BLaER1 (cell line): ENCODE data around the gene ALX3.

ENCODE experiments used
- H3K27ac ChIP-seq: shearing (Covaris generic); formaldehyde crosslinking; 2 replicates; pipeline ENCODE4 v1.8.1; 2022
- H3K27me3 ChIP-seq: shearing (Covaris generic); formaldehyde crosslinking; 2 replicates; pipeline ENCODE4 v1.8.1; 2022
- H3K36me3 ChIP-seq: shearing (Covaris generic); formaldehyde crosslinking; 2 replicates; pipeline ENCODE4 v1.8.1; 2022
- H3K4me1 ChIP-seq: shearing (Covaris generic); formaldehyde crosslinking; 2 replicates; pipeline ENCODE4 v1.8.1; 2022
- H3K4me2 ChIP-seq: shearing (Covaris generic); formaldehyde crosslinking; 2 replicates; pipeline ENCODE4 v1.8.1; 2022
- H3K4me3 ChIP-seq: shearing (Covaris generic); formaldehyde crosslinking; 2 replicates; pipeline ENCODE4 v1.8.1; 2022
- H3K9ac ChIP-seq: shearing (Covaris generic); formaldehyde crosslinking; 2 replicates; pipeline ENCODE4 v1.8.1; 2022
- H3K9me3 ChIP-seq: shearing (Covaris generic); formaldehyde crosslinking; 2 replicates; pipeline ENCODE4 v1.8.1; 2022
- H4K20me1 ChIP-seq: shearing (Covaris generic); formaldehyde crosslinking; 2 replicates; pipeline ENCODE4 v1.8.1; 2022
- Cebpa-rat ChIP-seq: shearing (Covaris generic); IDR thresholded peaks from 2 replicates; pipeline ENCODE4 v1.8.1; 2022

ALX3 gene

DNA sequence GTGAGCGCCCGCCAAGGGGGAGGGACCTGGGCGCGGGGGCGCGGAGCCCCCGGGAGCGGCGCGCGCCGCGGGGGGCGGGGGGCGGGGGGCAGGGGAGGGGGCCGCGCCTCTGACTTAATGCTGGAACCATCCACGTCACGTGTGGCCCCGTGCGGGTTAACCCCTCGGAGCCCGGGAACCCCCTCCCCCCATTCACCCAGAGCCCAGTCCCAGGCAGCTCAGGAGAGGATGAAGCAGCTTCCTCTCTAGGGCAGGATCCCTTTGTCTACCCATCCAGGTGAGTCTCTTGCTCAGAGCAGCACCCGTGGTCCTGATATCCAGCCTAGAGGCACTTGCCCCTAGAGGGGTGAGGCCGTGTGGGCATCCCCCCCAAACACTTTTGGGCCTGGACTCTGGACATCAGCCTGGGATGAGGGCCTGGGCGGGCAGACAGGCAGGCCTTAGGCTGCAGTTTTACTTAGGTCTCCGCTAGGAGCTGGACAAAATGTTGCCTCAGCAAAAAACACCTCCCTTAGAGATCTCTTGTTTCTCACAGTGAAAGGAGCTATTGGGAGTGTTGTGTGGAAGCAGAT is at the start of gene ALX3:
Gene ALX3 (minus strand): TSS at position 2 of the 572 bp plus-strand sequence. CDS start 60 bp downstream, outside the sequence.
- H3K9ac ChIP-seq: no peak within 1 kb of the TSS
- no peak within 1 kb of the TSS for H3K4me2 ChIP-seq
- 0 out of 2 replicates have a peak, but pooled peaks cover 7% of the 10 kb centered on the region for H3K9me3 ChIP-seq
- H3K4me1 ChIP-seq: peaks cover 5% of the 10 kb centered on the region; the same call in 1 of the 2 replicates
- peaks cover 89% of the 10 kb centered on the region for H3K27me3 ChIP-seq
- H4K20me1 ChIP-seq: peaks cover 55% of the 10 kb centered on the region
- H3K4me3 ChIP-seq: no peak within 1 kb of the TSS
- H3K36me3 ChIP-seq: no peaks in the 10 kb centered on the region
- no peak within 1 kb of the TSS for H3K27ac ChIP-seq
- TF ChIP-seq Cebpa-rat: no peak

DNA sequence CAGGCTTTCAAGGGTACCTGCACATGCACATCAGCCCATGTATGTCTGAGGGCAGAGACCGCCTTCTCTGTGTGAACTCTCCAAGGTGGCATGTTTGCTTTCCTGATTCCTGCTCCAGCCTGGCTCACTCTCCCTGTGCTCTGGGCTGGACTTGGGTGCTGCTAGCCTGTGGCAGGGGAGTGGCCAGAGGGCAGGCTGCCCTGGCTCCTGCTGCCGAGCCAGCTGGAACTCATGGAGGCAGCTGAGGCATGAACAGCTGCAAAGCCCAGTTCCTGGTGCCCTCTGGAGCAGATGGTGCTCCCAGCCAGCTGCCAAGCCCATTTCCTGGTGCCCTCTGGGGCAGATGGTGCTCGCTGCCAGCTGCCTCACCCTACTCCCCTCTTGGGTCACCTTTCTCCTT is 49.4 kb upstream of the ALX3 start:
- Histone ChIP-seq H3K4me2 (no peak overlapping the region; the same call in 1 of the 2 replicates), H3K27me3 (no peaks in the 10 kb centered on the region), H3K4me1 (peaks cover 5% of the 10 kb centered on the region; the same call in 1 of the 2 replicates), H3K9me3 (peaks cover 26% of the 10 kb centered on the region), H3K9ac (no peak overlapping the region), H4K20me1 (no peaks in the 10 kb centered on the region), H3K36me3 (no peaks in the 10 kb centered on the region), H3K27ac (no peak overlapping the region), H3K4me3 (no peak overlapping the region)
- no peak for TF ChIP-seq Cebpa-rat

DNA sequence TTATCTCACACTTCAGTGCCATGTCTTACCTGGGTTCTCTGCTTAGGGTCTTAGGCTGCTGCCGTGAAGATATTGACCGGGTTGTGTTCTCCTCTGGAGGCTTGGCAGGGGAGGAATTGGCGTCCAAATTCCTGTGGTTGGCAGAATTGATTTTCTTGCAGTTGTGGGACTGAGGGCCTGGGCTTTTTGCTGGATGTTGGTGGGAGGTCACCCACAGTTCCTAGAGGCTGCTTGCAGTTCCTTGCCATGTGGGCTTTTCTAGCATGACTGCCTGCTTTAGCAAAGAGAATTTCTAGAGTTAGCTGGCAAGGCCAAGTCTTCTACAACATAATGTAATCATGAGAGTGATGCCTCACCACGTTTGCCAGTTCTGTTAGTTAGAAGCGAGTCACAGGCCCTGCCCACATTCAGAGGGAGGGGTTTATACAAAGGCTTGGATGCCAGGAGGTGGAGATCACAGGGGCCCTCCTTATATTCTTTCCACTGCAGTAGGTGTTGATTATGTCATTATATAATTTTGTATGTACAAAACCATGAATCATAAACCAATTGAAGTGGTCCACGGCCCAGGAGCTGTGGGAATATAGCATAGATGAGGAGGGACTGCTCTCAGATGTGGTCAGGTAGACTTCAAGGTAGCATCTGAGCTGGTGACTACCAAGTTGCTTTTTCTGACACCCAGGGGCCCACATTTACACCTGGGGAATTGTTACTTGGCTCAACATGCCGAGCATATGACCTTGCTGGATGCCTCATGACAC is 48.3 kb upstream of the ALX3 start:
- no peaks in the 10 kb centered on the region for H4K20me1 ChIP-seq
- no peak overlapping the region for H3K27ac ChIP-seq
- no peaks in the 10 kb centered on the region for H3K27me3 ChIP-seq
- peaks cover 5% of the 10 kb centered on the region; the same call in 1 of the 2 replicates for H3K4me1 ChIP-seq
- TF ChIP-seq Cebpa-rat: no peak
- H3K9me3 ChIP-seq: peaks cover 18% of the 10 kb centered on the region
- H3K4me2 ChIP-seq: no peak overlapping the region
- H3K9ac ChIP-seq: no peak overlapping the region
- no peak overlapping the region for H3K4me3 ChIP-seq
- no peaks in the 10 kb centered on the region for H3K36me3 ChIP-seq

DNA sequence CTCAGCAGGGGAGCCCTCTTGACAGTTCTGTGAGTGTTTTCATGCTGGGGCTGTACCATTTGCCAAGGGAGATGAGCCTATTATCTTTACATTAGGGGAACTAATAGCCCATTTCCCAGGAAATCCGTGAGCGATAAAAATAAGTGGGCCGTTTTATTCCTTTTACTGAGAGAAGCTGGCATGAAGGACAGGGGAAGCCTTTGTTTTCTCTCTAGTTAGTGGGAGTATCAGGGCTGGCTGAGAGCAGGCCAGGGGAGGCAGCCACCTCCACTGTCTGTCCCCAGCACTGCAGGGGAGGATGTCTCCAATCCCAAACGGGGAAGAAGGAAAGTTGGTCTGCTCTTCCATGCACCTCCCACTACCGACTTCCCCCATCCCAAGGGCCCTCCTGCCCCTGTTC is 44.3 kb upstream of the ALX3 start:
- no peak overlapping the region for H3K4me2 ChIP-seq
- no peaks in the 10 kb centered on the region for H4K20me1 ChIP-seq

DNA sequence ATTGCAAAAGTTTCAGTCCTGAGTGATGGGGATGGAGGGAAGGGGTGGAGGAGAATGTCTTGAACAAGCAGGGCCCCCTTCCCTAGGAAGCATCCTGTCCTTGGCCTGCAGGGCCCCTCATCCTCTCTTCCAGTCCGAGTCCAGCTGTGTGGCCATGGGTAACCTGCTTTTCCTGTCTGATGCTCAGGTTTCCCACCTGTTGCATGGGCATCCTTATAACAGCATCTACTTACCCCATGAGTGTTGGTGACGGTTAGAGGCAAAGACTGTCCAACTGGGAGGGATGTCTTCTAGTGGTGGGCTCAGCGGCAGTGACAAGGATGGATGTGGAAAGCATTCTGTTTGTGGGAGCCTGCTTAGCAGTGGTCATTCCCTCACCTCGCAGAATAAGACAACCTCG is 43.7 kb upstream of the ALX3 start:
- no peak overlapping the region for H3K4me3 ChIP-seq
- H3K27me3 ChIP-seq: no peaks in the 10 kb centered on the region
- H3K9me3 ChIP-seq: no peaks in the 10 kb centered on the region
- no peak overlapping the region for H3K4me2 ChIP-seq
- no peak overlapping the region for H3K9ac ChIP-seq
- no peaks in the 10 kb centered on the region for H4K20me1 ChIP-seq
- TF ChIP-seq Cebpa-rat: no peak
- no peak overlapping the region for H3K27ac ChIP-seq
- no peaks in the 10 kb centered on the region for H3K36me3 ChIP-seq
- H3K4me1 ChIP-seq: no peaks in the 10 kb centered on the region

More for the DNA sequence above, 44.3 kb upstream of the ALX3 start:
- no peak overlapping the region for H3K27ac ChIP-seq
- H3K36me3 ChIP-seq: no peaks in the 10 kb centered on the region
- no peak overlapping the region for H3K4me3 ChIP-seq
- peaks cover under 1% of the 10 kb centered on the region; the same call in 1 of the 2 replicates for H3K4me1 ChIP-seq
- H3K9me3 ChIP-seq: no peaks in the 10 kb centered on the region
- no peak for TF ChIP-seq Cebpa-rat
- no peaks in the 10 kb centered on the region for H3K27me3 ChIP-seq
- no peak overlapping the region for H3K9ac ChIP-seq

DNA sequence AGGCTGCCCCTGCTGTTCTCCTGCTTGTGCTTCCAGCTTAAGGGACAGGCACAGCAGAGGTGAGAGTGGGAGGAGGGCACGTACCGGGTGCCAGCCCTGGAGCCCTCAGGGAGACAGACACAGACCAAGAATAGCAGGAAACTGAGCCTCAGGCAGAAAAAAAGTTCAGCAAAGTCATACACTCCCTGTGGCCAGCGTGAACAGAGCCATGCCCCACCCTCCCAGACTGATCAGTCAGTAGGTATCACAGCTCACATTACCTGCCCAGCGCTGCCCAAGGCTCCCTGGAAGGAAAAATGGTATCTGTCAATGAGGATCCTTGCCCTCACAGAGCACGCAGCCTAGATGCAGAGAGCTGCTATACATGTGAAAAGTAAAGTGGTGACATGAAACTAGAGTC is 43.1 kb upstream of the ALX3 start:
- no peak for TF ChIP-seq Cebpa-rat
- no peaks in the 10 kb centered on the region for H4K20me1 ChIP-seq
- H3K36me3 ChIP-seq: no peaks in the 10 kb centered on the region
- no peaks in the 10 kb centered on the region for H3K27me3 ChIP-seq
- H3K4me3 ChIP-seq: no peak overlapping the region
- H3K4me1 ChIP-seq: no peaks in the 10 kb centered on the region
- no peaks in the 10 kb centered on the region for H3K9me3 ChIP-seq
- H3K9ac ChIP-seq: no peak overlapping the region
- H3K27ac ChIP-seq: no peak overlapping the region
- H3K4me2 ChIP-seq: no peak overlapping the region; the same call in 1 of the 2 replicates

DNA sequence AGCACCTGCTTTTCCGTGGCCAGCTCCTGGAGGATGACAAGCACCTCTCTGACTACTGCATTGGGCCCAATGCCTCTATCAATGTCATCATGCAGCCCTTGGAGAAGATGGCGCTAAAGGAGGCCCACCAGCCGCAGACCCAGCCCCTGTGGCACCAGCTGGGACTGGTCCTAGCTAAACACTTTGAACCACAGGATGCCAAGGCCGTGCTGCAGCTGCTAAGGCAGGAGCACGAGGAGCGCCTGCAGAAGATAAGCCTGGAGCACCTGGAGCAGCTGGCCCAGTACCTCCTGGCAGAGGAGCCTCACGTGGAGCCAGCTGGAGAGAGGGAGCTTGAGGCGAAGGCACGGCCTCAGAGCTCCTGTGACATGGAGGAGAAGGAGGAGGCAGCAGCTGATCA is 42.2 kb upstream of the ALX3 start:
- Histone ChIP-seq H3K4me3 (no peak overlapping the region), H3K9ac (no peak overlapping the region), H3K4me2 (no peak overlapping the region), H3K27ac (no peak overlapping the region), H3K27me3 (no peaks in the 10 kb centered on the region), H3K9me3 (no peaks in the 10 kb centered on the region), H3K4me1 (no peaks in the 10 kb centered on the region), H4K20me1 (no peaks in the 10 kb centered on the region), H3K36me3 (no peaks in the 10 kb centered on the region)
- no peak for TF ChIP-seq Cebpa-rat

DNA sequence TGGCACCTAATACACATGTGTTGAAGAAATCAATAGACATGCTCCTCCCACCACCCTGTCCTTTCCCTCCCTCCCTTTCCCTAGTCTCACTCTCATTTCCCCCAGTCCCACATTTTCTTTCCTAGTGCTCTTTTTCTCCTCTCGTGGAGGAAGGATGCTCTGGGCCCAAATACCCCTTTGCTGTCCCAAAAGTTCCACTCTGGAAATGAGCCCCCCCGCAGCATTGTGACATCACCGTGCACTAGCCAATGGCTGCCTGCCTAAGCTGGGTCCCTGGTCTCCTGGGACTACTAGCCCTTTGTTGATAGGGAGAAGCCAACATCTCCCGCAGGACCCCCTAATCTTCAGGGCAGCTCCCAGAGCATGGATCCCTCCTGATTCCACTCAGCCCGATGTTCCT is 41.7 kb upstream of the ALX3 start, which contains the start of gene UBL4B:
Gene UBL4B (plus strand): TSS at position 301 of the 400 bp plus-strand sequence. CDS start 92 bp downstream, at position 393.
- no peak within 1 kb of the TSS for H3K27ac ChIP-seq
- H3K36me3 ChIP-seq: no peaks in the 10 kb centered on the region
- H3K4me3 ChIP-seq: no peak within 1 kb of the TSS
- no peak within 1 kb of the TSS; the same call in 1 of the 2 replicates for H3K4me2 ChIP-seq
- no peaks in the 10 kb centered on the region for H3K9me3 ChIP-seq
- H4K20me1 ChIP-seq: no peaks in the 10 kb centered on the region
- H3K27me3 ChIP-seq: no peaks in the 10 kb centered on the region
- H3K4me1 ChIP-seq: no peaks in the 10 kb centered on the region
- H3K9ac ChIP-seq: no peak within 1 kb of the TSS
- no peak for TF ChIP-seq Cebpa-rat

DNA sequence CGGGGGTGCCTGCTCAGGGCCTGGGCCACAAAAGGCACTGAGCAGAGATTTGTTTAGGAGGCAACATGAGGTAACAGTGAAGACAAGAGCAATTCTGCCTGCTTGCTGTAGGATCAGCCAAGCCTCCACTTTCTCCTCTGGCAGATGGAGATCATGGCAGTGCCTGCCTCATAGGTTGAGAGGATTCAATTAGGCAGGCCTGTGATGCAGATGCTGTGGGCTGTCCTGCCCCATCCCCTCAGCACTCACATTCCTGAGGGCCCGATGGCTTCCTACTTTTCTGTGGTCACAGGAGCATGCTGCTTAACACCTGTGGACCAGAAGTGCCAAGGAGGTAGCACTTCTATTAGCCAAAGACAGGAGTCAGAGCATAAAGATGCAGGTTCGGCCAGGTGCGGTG is 40.6 kb upstream of the ALX3 start:
- H3K27me3 ChIP-seq: no peaks in the 10 kb centered on the region
- H4K20me1 ChIP-seq: no peaks in the 10 kb centered on the region
- peaks cover 6% of the 10 kb centered on the region for H3K4me1 ChIP-seq
- H3K27ac ChIP-seq: no peak overlapping the region
- H3K4me2 ChIP-seq: no peak overlapping the region
- no peak overlapping the region for H3K9ac ChIP-seq
- no peak overlapping the region for H3K4me3 ChIP-seq
- TF ChIP-seq Cebpa-rat: no peak
- no peaks in the 10 kb centered on the region for H3K9me3 ChIP-seq
- no peaks in the 10 kb centered on the region for H3K36me3 ChIP-seq

DNA sequence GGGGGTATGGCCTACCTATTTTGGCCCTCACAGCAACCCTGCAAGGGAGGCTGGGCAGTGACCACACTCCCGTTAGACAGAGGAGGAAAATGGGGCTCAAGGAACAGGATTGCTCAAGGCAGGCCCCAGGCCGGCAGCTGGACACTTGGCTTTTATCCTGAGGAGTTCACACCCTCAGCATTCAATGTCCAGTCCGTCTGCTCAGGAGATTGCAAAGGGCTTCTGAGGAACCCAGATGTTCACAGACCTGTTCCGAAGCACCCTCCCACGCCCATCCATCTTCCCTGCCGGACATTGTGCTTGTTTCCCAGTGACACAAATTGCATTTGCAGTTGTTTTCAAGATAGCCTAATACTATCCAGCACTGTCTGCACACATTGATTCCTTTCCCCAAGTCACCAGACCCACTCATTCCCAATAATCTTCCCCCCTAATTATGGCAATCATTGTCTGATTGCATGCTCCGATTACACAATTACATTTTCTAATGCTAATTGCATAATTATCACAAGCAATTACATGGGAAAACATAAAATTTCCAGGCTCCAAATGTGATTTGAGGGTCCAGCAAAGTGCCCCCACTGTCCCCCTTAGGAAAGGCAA is 37.5 kb upstream of the ALX3 start:
- Histone ChIP-seq H3K9me3 (no peaks in the 10 kb centered on the region), H3K4me2 (no peak overlapping the region), H3K36me3 (no peaks in the 10 kb centered on the region), H4K20me1 (no peaks in the 10 kb centered on the region), H3K4me3 (no peak overlapping the region), H3K27me3 (no peaks in the 10 kb centered on the region), H3K4me1 (peaks cover 37% of the 10 kb centered on the region), H3K27ac (no peak overlapping the region), H3K9ac (no peak overlapping the region)
- no peak for TF ChIP-seq Cebpa-rat
